CD14-positive monocyte (primary cell): ENCODE measurements around the gene CTNND2. TPM values are rescaled to one million over a fixed set of nuclear protein-coding genes. Genes with fewer than 3 reads are reported as not detected.

Source experiments
- DNase-seq, 3 donors: peaks; one replicate each; pipeline ENCODE4 v3.0.0-alpha.2; 2011 to 2022
- H2AFZ ChIP-seq: 2 replicates; pipeline ENCODE4 v1.6.0; 2012; ENCODE audit warnings: mild to moderate bottlenecking, low read depth, low read length, inconsistent platforms; ENCODE audit not compliant: insufficient read depth, poor library complexity, severe bottlenecking
- H3K27ac ChIP-seq, 2 donors: 1 replicate in 1 of 2; 2 replicates in 1 of 2; pipeline ENCODE4 v1.5.1; 2012 to 2013; ENCODE audit warnings: low read length in 2 of 2, control low read depth in 1 of 2, inconsistent platforms in 1 of 2, low read depth in 1 of 2, mild to moderate bottlenecking in 1 of 2
- H3K27me3 ChIP-seq, 2 donors: one replicate each; pipeline versions ENCODE4 v1.6.0 to v1.6.1; 2011 to 2013; ENCODE audit warnings: low read length in 2 of 2; ENCODE audit not compliant: control insufficient read depth in 2 of 2, insufficient read depth in 2 of 2
- H3K36me3 ChIP-seq, 2 donors: replicated peaks in 1 of 2; 1 replicate in 1 of 2; 2 replicates in 1 of 2; pipeline versions ENCODE4 v1.5.1 to v1.6.1; 2012 to 2013; ENCODE audit warnings: low read length in 2 of 2, control low read depth in 1 of 2, inconsistent platforms in 1 of 2, mild to moderate bottlenecking in 1 of 2; ENCODE audit not compliant: insufficient read depth in 2 of 2, control insufficient read depth in 1 of 2
- H3K4me1 ChIP-seq, 2 donors: 1 replicate in 1 of 2; 2 replicates in 1 of 2; pipeline versions ENCODE4 v1.5.1 to v1.6.1; 2012 to 2013; ENCODE audit warnings: low read length in 2 of 2, control low read depth in 1 of 2, inconsistent platforms in 1 of 2, mild to moderate bottlenecking in 1 of 2, moderate library complexity in 1 of 2; ENCODE audit not compliant: insufficient read depth in 2 of 2, control insufficient read depth in 1 of 2
- H3K4me2 ChIP-seq: replicated peaks from 2 replicates; pipeline ENCODE3; 2012; ENCODE audit warnings: low read length, moderate library complexity, mild to moderate bottlenecking; ENCODE audit not compliant: poor library complexity, severe bottlenecking; ENCODE audit errors: extremely low read depth
- H3K4me3 ChIP-seq, 3 experiments: fragments of 200-600 bp in 1 of 3; sonication (generic) in 1 of 3; replicated peaks in 1 of 3; 1 replicate in 2 of 3; 2 replicates in 1 of 3; pipeline ENCODE4 v1.5.1; 2011 to 2013; ENCODE audit warnings: low read length in 3 of 3, mild to moderate bottlenecking in 3 of 3, control low read depth in 2 of 3, low read depth in 2 of 3, inconsistent platforms in 1 of 3, moderate library complexity in 1 of 3
- H3K79me2 ChIP-seq: 2 replicates; pipeline ENCODE4 v1.6.0; 2012; ENCODE audit warnings: mild to moderate bottlenecking, control low read depth, inconsistent platforms, low read length, moderate library complexity; ENCODE audit not compliant: insufficient read depth
- H3K9ac ChIP-seq: 2 replicates; pipeline ENCODE4 v1.6.0; 2017; ENCODE audit warnings: low read length, mild to moderate bottlenecking; ENCODE audit not compliant: insufficient read depth, poor library complexity, severe bottlenecking
- H3K9me3 ChIP-seq, 2 donors: replicated peaks in 1 of 2; 1 replicate in 1 of 2; 2 replicates in 1 of 2; pipeline versions ENCODE4 v1.5.1 to v1.6.1; 2012 to 2013; ENCODE audit warnings: low read length in 2 of 2, control low read depth in 1 of 2; ENCODE audit not compliant: control insufficient read depth in 1 of 2, insufficient read depth in 1 of 2
- H4K20me1 ChIP-seq: 2 replicates; pipeline ENCODE4 v1.6.0; 2012; ENCODE audit warnings: mild to moderate bottlenecking, low read length, control low read depth, moderate library complexity; ENCODE audit not compliant: insufficient read depth
- H3K27ac Mint-ChIP-seq, 7 donors: one replicate each; pipeline ENCODE4 v1.8.0; 2020; ENCODE audit warnings: mild to moderate bottlenecking in 7 of 7, mixed read lengths in 7 of 7, moderate library complexity in 6 of 7, inconsistent platforms in 2 of 7
- H3K27me3 Mint-ChIP-seq, 3 donors: one replicate each; pipeline ENCODE4 v1.8.0; 2021 to 2022; ENCODE audit warnings: low read depth in 3 of 3, mild to moderate bottlenecking in 3 of 3, mixed read lengths in 3 of 3, moderate library complexity in 3 of 3, inconsistent platforms in 1 of 3
- H3K36me3 Mint-ChIP-seq, 2 donors: one replicate each; pipeline ENCODE4 v1.8.0; 2020; ENCODE audit warnings: mixed read lengths in 2 of 2, inconsistent platforms in 1 of 2, mild to moderate bottlenecking in 1 of 2
- H3K4me1 Mint-ChIP-seq: one replicate; pipeline ENCODE4 v1.8.0; 2020; ENCODE audit warnings: mild to moderate bottlenecking, mixed read lengths
- H3K4me3 Mint-ChIP-seq, 2 donors: one replicate each; pipeline ENCODE4 v1.8.0; 2020; ENCODE audit warnings: mild to moderate bottlenecking in 2 of 2, mixed read lengths in 2 of 2, moderate library complexity in 1 of 2
- H3K9me3 Mint-ChIP-seq, 7 donors: one replicate each; pipeline ENCODE4 v1.8.0; 2020 to 2022; ENCODE audit warnings: mixed read lengths in 7 of 7, mild to moderate bottlenecking in 6 of 7, moderate library complexity in 6 of 7, inconsistent platforms in 2 of 7
- WGBS: methylation state at CpG from one replicate; pipeline ENCODE4 v1.1.5; 2013; ENCODE audit warnings: missing lambda C conversion rate; ENCODE audit not compliant: insufficient coverage; 5-methylcytosine and 5-hydroxymethylcytosine counted together
- intact Hi-C, 2 donors: fragments of 100-400 bp; cut with micrococcal nuclease; formaldehyde crosslinking; loops; one replicate each; pipeline versions ENCODE4 v1.15.0 to v1.15.1; 2023
- polyA plus RNA-seq, 3 donors: library from polyadenylated mRNA; depleted of rRNA in 1 of 3; unstranded in 2 of 3; stranded (reverse) in 1 of 3; fragments of 300-500 nt in 2 of 3; fragments of >200 nt in 1 of 3; fragmentation: Illumina TruSeq in 2 of 3; gene quantifications; 1 replicate in 2 of 3; 2 replicates in 1 of 3; pipeline ENCODE4 v1.2.3, GENCODE V29; 2012 to 2021
- TF ChIP-seq, protein P1 (sequence below): fragments of 200-600 bp; IDR thresholded peaks from one replicate; pipeline ENCODE4 v1.8.0; 2022; ENCODE audit warnings: antibody characterized with exemption, mild to moderate bottlenecking

Gene CTNND2
- polyA plus RNA-seq, 3 donors: not detected

DNA sequence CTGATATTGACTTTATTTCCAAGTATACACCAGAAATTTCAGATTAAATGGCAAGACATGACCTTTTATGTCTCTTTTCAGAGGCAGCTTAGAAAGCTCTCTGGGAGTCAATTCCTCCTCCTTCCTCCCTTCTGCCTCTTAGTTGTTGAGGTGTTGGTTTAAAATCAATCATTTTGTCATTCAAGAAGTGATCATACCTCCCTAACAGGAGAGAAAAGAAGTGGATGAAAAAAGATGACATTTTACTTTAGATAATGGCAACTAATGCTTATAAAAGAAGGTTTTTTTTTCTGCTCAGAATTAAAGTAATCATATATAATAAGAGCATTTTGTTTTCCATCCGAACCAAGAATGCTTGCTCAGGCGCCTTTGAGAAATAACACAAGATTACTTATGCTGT is 448.7 kb downstream of the CTNND2 start:
- Mint-ChIP-seq H3K4me1 (no peaks in the 10 kb centered on the region), H3K27me3 (peaks cover 0 to 4% (median 2%) of the 10 kb centered on the region in 3 donors), H3K9me3 (peaks cover 0 to 5% (median 1%) of the 10 kb centered on the region in 7 donors), H3K36me3 (no peaks in the 10 kb centered on the region), H3K27ac (no peak overlapping the region), H3K4me3 (no peak overlapping the region)
- no peaks in the 10 kb centered on the region for H3K27me3 ChIP-seq
- no peak overlapping the region for H3K27ac ChIP-seq
- TF ChIP-seq, protein P1, sequence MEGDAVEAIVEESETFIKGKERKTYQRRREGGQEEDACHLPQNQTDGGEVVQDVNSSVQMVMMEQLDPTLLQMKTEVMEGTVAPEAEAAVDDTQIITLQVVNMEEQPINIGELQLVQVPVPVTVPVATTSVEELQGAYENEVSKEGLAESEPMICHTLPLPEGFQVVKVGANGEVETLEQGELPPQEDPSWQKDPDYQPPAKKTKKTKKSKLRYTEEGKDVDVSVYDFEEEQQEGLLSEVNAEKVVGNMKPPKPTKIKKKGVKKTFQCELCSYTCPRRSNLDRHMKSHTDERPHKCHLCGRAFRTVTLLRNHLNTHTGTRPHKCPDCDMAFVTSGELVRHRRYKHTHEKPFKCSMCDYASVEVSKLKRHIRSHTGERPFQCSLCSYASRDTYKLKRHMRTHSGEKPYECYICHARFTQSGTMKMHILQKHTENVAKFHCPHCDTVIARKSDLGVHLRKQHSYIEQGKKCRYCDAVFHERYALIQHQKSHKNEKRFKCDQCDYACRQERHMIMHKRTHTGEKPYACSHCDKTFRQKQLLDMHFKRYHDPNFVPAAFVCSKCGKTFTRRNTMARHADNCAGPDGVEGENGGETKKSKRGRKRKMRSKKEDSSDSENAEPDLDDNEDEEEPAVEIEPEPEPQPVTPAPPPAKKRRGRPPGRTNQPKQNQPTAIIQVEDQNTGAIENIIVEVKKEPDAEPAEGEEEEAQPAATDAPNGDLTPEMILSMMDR: no peak
- no peak overlapping the region for H3K4me3 ChIP-seq
- intact Hi-C loops: no loop called here
- no peaks in the 10 kb centered on the region for H3K4me1 ChIP-seq
- no peak for DNase-seq
- H4K20me1 ChIP-seq: no peaks in the 10 kb centered on the region
- no CpG with 5 or more reads among the region's 2 CpGs for WGBS
- no peaks in the 10 kb centered on the region for H3K36me3 ChIP-seq
- no peaks in the 10 kb centered on the region for H3K9me3 ChIP-seq
- H3K79me2 ChIP-seq: no peaks in the 10 kb centered on the region
- H3K9ac ChIP-seq: no peak overlapping the region
- H3K4me2 ChIP-seq: no peak overlapping the region
- H2AFZ ChIP-seq: no peak overlapping the region

DNA sequence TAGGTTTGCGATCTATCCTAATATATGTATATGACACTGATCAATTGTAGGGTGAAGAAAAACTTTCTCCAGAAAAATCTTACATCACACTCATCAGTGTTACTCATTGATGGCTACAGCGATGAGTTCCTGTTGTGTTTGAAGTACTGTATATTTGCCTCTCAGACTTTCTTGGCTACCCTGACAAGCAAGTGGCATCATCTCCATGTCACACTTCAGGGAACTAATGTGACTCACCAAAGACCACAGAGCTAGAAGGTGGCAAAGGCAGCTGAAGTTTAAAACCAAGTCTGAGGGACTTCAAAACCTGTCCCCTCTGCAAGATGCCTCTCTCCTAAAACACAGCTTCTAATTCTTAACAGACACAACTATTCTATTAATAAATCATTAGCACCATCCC is 451.4 kb downstream of the CTNND2 start:
- no peak overlapping the region for H3K27ac Mint-ChIP-seq
- no peaks in the 10 kb centered on the region for H3K36me3 ChIP-seq

More for the DNA sequence above, 451.4 kb downstream of the CTNND2 start:
- intact Hi-C loops: no loop called here
- no peak for DNase-seq
- TF ChIP-seq, protein P1: no peak
- WGBS: no CpG with 5 or more reads among the region's 2 CpGs
- H3K9ac ChIP-seq: no peak overlapping the region
- no peak overlapping the region for H3K4me2 ChIP-seq
- Mint-ChIP-seq H3K27me3 (peaks cover 0 to 3% (median 0%) of the 10 kb centered on the region in 3 donors), H3K4me1 (no peaks in the 10 kb centered on the region), H3K9me3 (peaks cover 0 to 6% (median 0%) of the 10 kb centered on the region in 7 donors), H3K4me3 (no peak overlapping the region), H3K36me3 (no peaks in the 10 kb centered on the region)
- H2AFZ ChIP-seq: no peak overlapping the region
- H3K79me2 ChIP-seq: no peaks in the 10 kb centered on the region
- no peak overlapping the region for H3K27ac ChIP-seq
- H3K9me3 ChIP-seq: no peaks in the 10 kb centered on the region
- H3K4me1 ChIP-seq: no peaks in the 10 kb centered on the region
- no peaks in the 10 kb centered on the region for H3K27me3 ChIP-seq
- no peaks in the 10 kb centered on the region for H4K20me1 ChIP-seq
- H3K4me3 ChIP-seq: no peak overlapping the region
